GM23248 (cell line): ENCODE measurements around the gene POLR2F.

Experiments
- EZH2 ChIP-seq: fragments of 200-600 bp; sonication (generic); IDR thresholded peaks from 2 replicates; pipeline ENCODE4 v1.6.1; 2018; ENCODE audit warnings: antibody characterized with exemption, mild to moderate bottlenecking; ENCODE audit not compliant: insufficient read depth, poor library complexity, severe bottlenecking
- EZH2phosphoT487 ChIP-seq: fragments of 200-600 bp; sonication (generic); IDR thresholded peaks from 2 replicates; pipeline ENCODE4 v1.6.1; 2018; ENCODE audit warnings: antibody characterized with exemption, moderate library complexity, mild to moderate bottlenecking, low read depth; ENCODE audit not compliant: insufficient read depth

DNA sequence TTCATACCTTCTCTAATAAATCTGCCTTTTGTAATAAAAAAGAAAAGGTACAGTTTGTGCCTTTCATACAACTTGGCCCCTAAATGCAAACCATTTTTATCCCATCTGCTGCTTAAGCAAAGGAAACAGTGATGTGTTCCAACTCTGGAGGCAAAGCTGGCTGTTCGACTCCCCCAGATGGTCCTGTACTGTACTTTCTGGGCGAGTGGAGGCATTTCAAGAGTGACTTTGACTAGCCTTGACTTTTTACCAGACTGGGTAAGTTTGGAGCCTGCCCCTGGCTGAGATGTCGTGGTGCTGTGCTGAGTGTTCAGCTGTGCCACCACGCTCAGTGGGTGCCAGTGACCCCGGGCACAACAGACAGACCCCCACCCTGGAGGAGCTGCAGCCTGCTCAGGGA is 37.2 kb upstream of the POLR2F start:
- no peak for TF ChIP-seq EZH2phosphoT487
- no peak for TF ChIP-seq EZH2
